GM19099 (cell line): ENCODE results near the gene MYBBP1A.

Experiments
- POLR2A ChIP-seq: IDR thresholded peaks from 3 replicates; pipeline ENCODE4 v1.6.1; 2011; ENCODE audit warnings: low read depth; ENCODE audit not compliant: insufficient read length; ENCODE audit errors: extremely low read depth

MYBBP1A gene

GRCh38 chr17:4548721-4549531, 6.3 kb downstream of the MYBBP1A start:
- no peak for TF ChIP-seq POLR2A

DNA sequence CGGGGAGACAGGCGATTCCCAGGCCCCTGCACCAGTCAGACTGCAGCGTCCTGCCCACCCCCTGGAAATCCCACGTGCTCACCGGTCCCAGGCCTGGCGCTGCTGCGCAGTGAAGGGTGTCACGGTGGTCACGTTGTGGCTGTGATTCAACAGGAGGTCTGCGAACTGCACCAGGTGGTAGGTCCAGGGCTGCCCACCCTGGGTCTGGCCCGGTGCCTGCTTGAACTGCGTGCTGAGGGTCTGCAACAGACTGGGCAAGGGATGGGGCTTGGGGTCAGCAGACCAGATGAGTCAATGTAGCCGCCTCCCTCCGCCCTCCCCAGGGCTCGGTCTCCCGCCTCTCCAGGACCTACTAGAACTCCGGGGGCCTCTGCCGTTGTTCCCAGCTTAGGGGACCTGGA, 7.1 kb downstream of the MYBBP1A start:
- TF ChIP-seq POLR2A: no peak

GRCh38 chr17:4547118-4547906, 7.9 kb downstream of the MYBBP1A start:
- TF ChIP-seq POLR2A: no peak

- no peak for TF ChIP-seq POLR2A
Observed at GRCh38 chr17:4545217-4545951, 9.8 kb downstream of the MYBBP1A start.

GRCh38 chr17:4544951-4545216, 10.3 kb downstream of the MYBBP1A start:
- TF ChIP-seq POLR2A: no peak

- TF ChIP-seq POLR2A: no peak
Observed at GRCh38 chr17:4544135-4544950, 10.8 kb downstream of the MYBBP1A start.

DNA sequence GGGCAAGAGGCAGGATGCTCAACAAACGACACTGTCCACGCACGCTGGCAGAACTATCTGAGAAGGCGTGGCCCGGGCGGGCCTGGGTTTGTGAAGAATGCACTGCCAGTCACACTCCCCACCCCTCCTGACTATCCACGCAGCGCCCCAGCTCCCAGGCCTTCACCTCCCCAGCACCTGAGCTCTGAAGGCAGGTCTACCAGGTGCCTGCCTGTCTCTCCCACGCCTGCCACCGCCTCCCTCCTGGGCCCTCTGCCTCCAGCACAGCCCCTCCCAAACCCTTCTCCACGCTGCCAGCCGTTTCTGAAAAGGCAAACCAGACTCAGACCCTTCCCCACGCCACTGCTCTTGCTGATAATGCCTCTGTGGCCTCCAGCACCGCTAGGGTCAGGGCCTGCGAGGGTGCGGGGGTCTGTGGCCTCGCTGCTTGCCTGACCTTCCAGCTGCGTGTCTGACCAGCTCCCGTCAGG, 11.6 kb downstream of the MYBBP1A start:
- no peak for TF ChIP-seq POLR2A

DNA sequence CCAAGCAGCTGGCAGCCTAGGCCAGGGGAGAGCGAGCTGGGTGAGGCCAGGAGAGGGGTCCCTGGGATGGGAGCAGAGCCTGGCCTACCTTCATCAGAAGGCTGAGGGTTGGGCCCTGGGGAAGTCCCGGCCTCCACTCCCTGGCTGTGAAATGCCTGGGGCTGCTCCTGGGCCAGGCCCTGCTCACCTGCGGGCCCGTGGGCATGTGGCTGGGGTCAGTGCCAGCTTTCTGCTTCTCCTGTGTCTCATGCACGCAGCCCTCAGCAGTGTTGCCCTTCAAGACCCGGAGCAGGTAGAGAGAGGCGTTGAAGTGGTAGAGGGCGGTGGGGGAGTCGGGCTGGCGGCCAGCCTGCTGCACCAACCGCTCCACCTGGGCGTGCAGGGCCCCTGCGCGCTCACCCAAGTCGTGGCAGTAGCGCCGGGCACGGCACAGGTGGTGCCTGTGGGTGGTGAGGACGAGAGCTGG, 12.4 kb downstream of the MYBBP1A start:
- TF ChIP-seq POLR2A: no peak

GRCh38 chr17:4542003-4542725, 13.0 kb downstream of the MYBBP1A start:
- TF ChIP-seq POLR2A: no peak

DNA sequence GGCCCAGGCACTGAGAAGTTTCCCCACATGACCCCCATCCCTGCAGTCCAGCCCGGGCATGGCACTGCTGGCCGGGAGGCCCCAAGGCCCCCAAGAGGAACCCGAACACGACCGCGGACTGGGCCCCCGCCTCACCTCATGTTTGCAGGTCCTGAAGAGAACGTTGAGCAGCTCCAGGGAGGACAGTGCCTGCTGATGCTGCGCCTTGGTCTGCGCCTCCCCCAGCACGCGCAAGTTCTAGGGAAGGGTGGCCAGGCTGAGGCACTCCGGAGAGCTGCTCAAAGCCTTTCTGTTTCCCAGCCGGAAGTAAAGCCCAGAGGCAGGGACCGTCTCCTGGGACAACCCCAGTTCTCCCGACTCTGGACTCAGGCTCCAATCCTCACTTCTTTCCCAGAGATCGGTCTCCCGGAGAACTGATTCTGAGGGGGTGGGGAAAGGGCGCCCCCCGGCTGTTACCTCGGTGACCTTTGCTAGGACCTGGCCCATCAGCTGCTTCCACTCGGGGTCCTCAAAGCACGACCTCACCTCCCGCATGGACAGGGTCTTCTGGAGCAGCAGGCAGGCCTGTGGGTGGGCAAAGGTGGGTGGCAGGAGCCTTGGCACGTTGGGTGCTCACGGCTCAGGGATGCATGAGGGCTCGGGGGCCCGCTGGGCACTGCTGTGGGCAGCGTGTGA, 13.7 kb downstream of the MYBBP1A start:
- no peak for TF ChIP-seq POLR2A

GRCh38 chr17:4540687-4541327, 14.4 kb downstream of the MYBBP1A start:
- TF ChIP-seq POLR2A: no peak

DNA sequence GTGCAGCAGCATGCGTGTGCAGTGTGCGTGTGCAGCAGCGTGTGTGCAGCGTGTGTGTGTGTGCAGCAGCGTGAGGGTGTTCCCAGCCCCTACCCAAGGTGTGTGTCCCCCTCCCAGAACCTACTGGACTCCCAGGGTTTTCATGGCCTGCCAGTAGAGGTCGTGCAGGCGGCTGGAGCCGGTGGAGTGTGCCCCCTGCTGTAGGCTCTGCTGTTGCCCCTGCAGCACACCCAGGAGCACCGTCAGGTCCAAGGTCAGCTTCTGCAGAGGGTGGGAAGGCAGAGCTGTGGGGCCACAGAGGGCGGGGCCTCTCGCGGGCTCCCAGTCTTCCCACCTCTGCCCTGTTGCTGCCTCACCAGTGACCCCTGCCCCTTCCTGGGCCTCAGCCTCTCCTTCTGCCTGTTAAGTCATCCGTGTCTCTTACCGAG, 14.9 kb downstream of the MYBBP1A start:
- no peak for TF ChIP-seq POLR2A

DNA sequence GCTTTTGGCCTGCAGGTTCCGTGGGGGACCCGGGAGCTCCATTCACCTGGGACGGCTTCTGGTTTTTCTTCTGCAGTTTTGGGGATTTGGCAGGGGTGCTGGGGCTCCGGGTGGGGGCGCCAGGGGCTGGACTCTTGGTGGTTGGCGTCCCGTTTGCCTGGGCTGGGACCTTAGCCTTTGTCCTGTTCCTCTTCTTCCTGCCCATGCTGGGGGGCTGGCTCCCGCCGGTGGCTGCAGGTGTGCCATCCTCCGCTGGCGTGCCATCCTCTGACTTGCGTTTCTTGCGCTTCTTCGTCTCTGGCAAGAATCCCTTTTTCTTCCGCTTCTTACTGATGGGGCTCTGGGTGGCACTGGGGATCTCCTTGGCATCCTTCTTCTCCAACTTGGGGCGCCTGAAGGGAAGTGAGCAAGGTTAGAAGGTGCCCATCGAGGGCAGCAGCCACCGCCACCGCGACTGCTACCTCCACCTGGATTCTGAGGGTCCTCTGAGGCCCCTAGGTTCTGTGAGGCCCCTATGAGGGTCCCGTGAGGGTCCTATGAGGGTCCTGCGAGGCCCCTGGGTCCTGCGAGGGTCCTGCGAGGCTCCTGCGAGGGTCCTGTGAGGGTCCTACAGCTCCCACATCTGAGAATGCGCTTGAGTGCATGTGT, 15.5 kb downstream of the MYBBP1A start:
- no peak for TF ChIP-seq POLR2A

DNA sequence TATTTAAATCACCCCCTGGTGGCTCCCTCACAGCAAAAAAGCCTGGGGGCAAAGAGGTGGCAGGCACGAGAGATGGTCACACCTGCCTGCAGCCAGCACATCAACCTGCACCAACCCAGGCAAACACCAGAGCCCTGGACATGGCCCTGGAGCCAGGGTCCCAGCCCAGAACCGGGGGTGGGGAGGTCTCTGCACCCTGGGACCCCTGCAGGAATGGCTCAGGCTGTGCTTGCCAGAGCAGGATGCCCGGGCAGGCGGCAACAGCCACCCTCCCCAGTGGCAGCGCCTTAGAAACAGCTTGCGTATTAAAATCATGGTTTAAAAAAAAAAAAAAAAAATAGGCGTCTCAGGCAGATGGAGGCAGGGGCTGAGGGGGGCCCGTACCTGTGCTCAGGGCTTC, 16.2 kb downstream of the MYBBP1A start:
- no peak for TF ChIP-seq POLR2A
